ENCODE measurements around the gene FOLR1. TPM values are rescaled to one million over a fixed set of nuclear protein-coding genes. Genes with fewer than 3 reads are reported as not detected.
A peak's percentile ranks its signal among the peaks of the same experiment; 100 is the strongest.
"Not testable (repeated sequence)": the region's sequence is repeated elsewhere in the genome, so short reads cannot be mapped to it uniquely, and the experiment has no call there.

FOLR1 gene
- total RNA-seq, 2 donors from 2014 or later = not detected

DNA sequence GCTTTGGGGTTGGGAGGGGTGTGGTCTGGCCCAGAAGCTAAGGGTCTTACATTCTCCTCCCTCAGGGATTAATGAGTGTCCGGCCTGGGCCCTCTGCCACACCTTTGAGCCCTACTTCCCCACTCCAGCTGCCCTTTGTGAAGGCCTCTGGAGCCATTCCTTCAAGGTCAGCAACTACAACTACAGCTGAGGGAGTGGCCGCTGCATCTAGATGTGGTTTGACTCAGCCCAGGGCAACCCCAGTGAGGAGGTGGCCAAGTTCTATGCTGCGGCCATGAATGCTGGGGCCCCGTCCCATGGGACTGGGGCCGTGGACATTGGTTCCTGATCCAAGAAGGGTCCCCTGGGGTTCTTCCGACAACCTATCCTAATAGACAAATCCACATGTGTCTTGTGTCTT, 14.3 kb upstream of the FOLR1 start:
- Mint-ChIP-seq H3K9me3 (no peaks in the 10 kb centered on the region), H3K36me3 (no peaks in the 10 kb centered on the region), H3K27ac (no peak overlapping the region)
- DNase-seq (ENCODE audit: low spot score in 2 of 2) (no peak), ATAC-seq (no peak)

GRCh38 chr11:72179049-72179803, 12.7 kb upstream of the FOLR1 start:
- no peaks in the 10 kb centered on the region for H3K36me3 Mint-ChIP-seq
- no peaks in the 10 kb centered on the region for H3K9me3 Mint-ChIP-seq
- ATAC-seq (no peak), DNase-seq (ENCODE audit: low spot score in 2 of 2) (no peak)
- H3K27ac Mint-ChIP-seq = no peak overlapping the region

DNA sequence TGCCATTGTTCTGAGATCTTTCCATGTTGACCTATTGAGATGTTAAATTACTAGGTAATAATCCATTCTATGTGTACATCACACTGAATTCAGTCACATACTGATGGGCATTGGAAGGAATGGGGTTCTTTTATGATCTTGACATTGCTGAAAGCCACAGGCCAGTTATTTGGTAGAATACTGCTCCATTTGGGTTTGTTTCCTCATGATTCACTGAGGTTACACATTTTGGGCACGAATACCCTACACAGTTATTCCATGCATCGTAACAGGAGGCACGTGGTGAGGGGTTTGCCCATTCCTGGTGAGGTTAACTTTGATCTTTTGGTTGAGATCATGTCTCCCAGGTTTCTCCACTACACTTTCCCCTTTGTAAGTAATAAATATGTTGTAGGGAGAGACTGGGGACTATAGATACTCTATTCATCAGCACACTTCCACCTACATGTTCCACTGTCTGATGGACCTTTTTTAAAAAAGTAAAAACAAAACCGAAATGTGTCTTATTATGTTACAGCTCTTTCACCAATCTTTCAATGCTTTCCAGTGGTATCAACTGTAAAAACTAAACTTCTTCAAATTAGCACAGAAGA, 12.0 kb upstream of the FOLR1 start:
- no peak overlapping the region for H3K27ac Mint-ChIP-seq
- ATAC-seq (peak; percentile 55 to 70), DNase-seq (ENCODE audit: low spot score in 2 of 2) (no peak)
- H3K36me3 Mint-ChIP-seq = no peaks in the 10 kb centered on the region
- no peaks in the 10 kb centered on the region for H3K9me3 Mint-ChIP-seq

GRCh38 chr11:72180892-72181552, 10.9 kb upstream of the FOLR1 start:
- not testable (repeated sequence) for H3K36me3 Mint-ChIP-seq; DNase-seq (ENCODE audit: low spot score in 2 of 2); H3K9me3 Mint-ChIP-seq; ATAC-seq
- H3K27ac Mint-ChIP-seq = peak overlapping the region in 1 of 2 donors; percentile 48

- ATAC-seq; H3K27ac Mint-ChIP-seq; H3K36me3 Mint-ChIP-seq; H3K9me3 Mint-ChIP-seq; DNase-seq (ENCODE audit: low spot score in 2 of 2): not testable (repeated sequence)
Measured at GRCh38 chr11:72181553-72181958, 10.4 kb upstream of the FOLR1 start.

GRCh38 chr11:72188267-72188666, 3.7 kb upstream of the FOLR1 start:
- no peak overlapping the region for H3K27ac Mint-ChIP-seq
- ATAC-seq (no peak), DNase-seq (ENCODE audit: low spot score in 2 of 2) (no peak)
- no peaks in the 10 kb centered on the region for H3K36me3 Mint-ChIP-seq
- no peaks in the 10 kb centered on the region for H3K9me3 Mint-ChIP-seq

- Mint-ChIP-seq H3K36me3 (no peaks in the 10 kb centered on the region), H3K27ac (no peak overlapping the region), H3K9me3 (no peaks in the 10 kb centered on the region)
- DNase-seq (ENCODE audit: low spot score in 2 of 2) = no peak
- no peak for ATAC-seq
Measured at GRCh38 chr11:72189455-72190250, 2.3 kb upstream of the FOLR1 start.

GRCh38 chr11:72190631-72191071, 1.3 kb upstream of the FOLR1 start:
- DNase-seq (ENCODE audit: low spot score in 2 of 2) = no peak
- Mint-ChIP-seq H3K27ac (peak overlapping the region in 1 of 2 donors; percentile 52), H3K36me3 (no peaks in the 10 kb centered on the region), H3K9me3 (no peaks in the 10 kb centered on the region)
- ATAC-seq = no peak

DNA sequence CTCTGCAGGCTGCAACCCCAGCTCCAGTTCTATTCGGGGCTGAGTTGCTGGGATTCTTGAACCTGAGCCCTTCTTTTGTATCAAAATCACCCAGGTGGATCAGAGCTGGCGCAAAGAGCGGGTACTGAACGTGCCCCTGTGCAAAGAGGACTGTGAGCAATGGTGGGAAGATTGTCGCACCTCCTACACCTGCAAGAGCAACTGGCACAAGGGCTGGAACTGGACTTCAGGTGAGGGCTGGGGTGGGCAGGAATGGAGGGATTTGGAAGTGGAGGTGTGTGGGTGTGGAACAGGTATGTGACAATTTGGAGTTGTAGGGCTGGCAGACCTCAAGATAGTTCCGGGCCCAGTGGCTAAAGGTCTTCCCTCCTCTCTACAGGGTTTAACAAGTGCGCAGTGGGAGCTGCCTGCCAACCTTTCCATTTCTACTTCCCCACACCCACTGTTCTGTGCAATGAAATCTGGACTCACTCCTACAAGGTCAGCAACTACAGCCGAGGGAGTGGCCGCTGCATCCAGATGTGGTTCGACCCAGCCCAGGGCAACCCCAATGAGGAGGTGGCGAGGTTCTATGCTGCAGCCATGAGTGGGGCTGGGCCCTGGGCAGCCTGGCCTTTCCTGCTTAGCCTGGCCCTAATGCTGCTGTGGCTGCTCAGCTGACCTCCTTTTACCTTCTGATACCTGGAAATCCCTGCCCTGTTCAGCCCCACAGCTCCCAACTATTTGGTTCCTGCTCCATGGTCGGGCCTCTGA, 3.8 kb downstream of the FOLR1 start:
- Mint-ChIP-seq H3K36me3 (no peaks in the 10 kb centered on the region), H3K27ac (no peak overlapping the region), H3K9me3 (no peaks in the 10 kb centered on the region)
- DNase-seq (ENCODE audit: low spot score in 2 of 2) = no peak
- ATAC-seq = no peak

GRCh38 chr11:72201445-72201844, 9.5 kb downstream of the FOLR1 start:
- H3K27ac Mint-ChIP-seq; DNase-seq (ENCODE audit: low spot score in 2 of 2); ATAC-seq; H3K36me3 Mint-ChIP-seq; H3K9me3 Mint-ChIP-seq: not testable (repeated sequence)

GRCh38 chr11:72202571-72202970, 10.6 kb downstream of the FOLR1 start:
- DNase-seq (ENCODE audit: low spot score in 2 of 2) = peak in 1 of 2 donors; percentile 18
- H3K36me3 Mint-ChIP-seq = no peaks in the 10 kb centered on the region
- H3K9me3 Mint-ChIP-seq = no peaks in the 10 kb centered on the region
- no peak for ATAC-seq
- no peak overlapping the region for H3K27ac Mint-ChIP-seq

GRCh38 chr11:72203163-72203562, 11.2 kb downstream of the FOLR1 start:
- ATAC-seq = no peak
- Mint-ChIP-seq H3K27ac (no peak overlapping the region), H3K9me3 (no peaks in the 10 kb centered on the region), H3K36me3 (no peaks in the 10 kb centered on the region)
- DNase-seq (ENCODE audit: low spot score in 2 of 2) = peak in 1 of 2 donors; percentile 16

GRCh38 chr11:72204886-72205285, 12.9 kb downstream of the FOLR1 start:
- DNase-seq (ENCODE audit: low spot score in 2 of 2) = no peak
- peaks cover 14 to 17% of the 10 kb centered on the region in 2 donors for H3K36me3 Mint-ChIP-seq
- peaks cover 14 to 15% of the 10 kb centered on the region in 2 donors for H3K9me3 Mint-ChIP-seq
- no peak overlapping the region for H3K27ac Mint-ChIP-seq
- no peak for ATAC-seq

- not testable (repeated sequence) for H3K27ac Mint-ChIP-seq, ATAC-seq
- Mint-ChIP-seq H3K36me3 (peaks cover 16 to 19% of the 10 kb centered on the region in 2 donors), H3K9me3 (peaks cover 16 to 18% of the 10 kb centered on the region in 2 donors)
- DNase-seq (ENCODE audit: low spot score in 2 of 2) = peak in 1 of 2 donors; percentile 1
Measured at GRCh38 chr11:72206794-72207193, 14.9 kb downstream of the FOLR1 start.

DNA sequence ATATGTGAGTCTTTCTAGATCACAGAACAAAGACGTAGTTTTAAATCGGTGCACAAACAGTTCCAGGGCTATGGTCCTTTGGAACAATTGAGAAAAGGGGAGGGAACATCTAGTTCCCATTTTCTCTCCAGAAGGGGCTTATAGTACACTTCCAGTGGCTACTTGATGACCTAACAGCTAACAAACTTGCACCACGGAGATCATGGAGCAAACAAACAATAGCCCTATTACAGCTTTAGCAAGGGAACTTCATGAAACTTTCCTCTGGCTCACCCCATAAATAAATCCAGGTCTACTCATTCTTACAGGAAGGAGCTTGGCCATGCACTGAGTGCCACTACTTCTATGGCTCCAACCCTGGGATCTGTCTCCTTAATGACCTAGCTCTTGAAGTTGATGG, 16.3 kb downstream of the FOLR1 start:
- H3K9me3 Mint-ChIP-seq = peaks cover 16 to 18% of the 10 kb centered on the region in 2 donors
- no peak overlapping the region for H3K27ac Mint-ChIP-seq
- DNase-seq (ENCODE audit: low spot score in 2 of 2) (no peak), ATAC-seq (no peak)
- peaks cover 16 to 19% of the 10 kb centered on the region in 2 donors for H3K36me3 Mint-ChIP-seq

DNA sequence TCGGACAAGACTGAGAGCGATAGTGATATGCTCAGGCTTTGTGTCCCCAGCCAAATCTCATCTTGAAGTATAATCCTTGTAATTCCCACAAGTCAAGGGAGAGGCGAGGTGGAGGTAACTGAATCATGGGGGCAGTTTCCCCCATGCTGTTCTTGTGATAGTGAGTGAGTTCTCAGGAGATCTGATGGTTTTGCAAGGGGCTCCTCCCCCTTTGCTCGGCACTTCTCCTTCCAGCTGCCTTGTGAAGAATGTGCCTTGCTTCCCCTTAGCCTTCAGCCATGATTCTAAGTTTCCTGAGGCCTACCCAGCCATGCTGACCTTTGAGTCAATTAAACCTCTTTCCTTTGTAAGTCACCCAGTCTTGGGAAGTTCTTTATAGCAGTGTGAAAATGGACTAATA, 17.2 kb downstream of the FOLR1 start:
- no peak overlapping the region for H3K27ac Mint-ChIP-seq
- peaks cover 16 to 19% of the 10 kb centered on the region in 2 donors for H3K36me3 Mint-ChIP-seq
- DNase-seq (ENCODE audit: low spot score in 2 of 2) (no peak), ATAC-seq (no peak)
- peaks cover 16 to 18% of the 10 kb centered on the region in 2 donors for H3K9me3 Mint-ChIP-seq

All from activated naive CD4-positive, alpha-beta T cell treated with anti-CD3 and anti-CD28 coated beads, Interleukin-2, amount 50 U/mL, for 72 hours (primary cell).